Calu3 (cell line): ENCODE measurements around the gene TBC1D25. TPM values are rescaled to one million over a fixed set of nuclear protein-coding genes. Genes with fewer than 3 reads are reported as not detected.

Source experiments
- BruUV-seq: library from RNA; stranded (reverse); fragments of 400-500 nt; replicated peaks from 2 replicates; lab custom pipeline; 2021; lab: Mats Ljungman, UMichigan
- CTCF ChIA-PET: fragments of 300-600 bp; sonication (Branson Sonifier 250); formaldehyde crosslinking; loops from one replicate; lab custom pipeline; 2022; ENCODE audit warnings: antibody characterized with exemption; lab: Charles Lee
- DNase-seq: peaks from one replicate; pipeline ENCODE4 v3.0.0; 2022
- H3K27ac Mint-ChIP-seq: one replicate; pipeline ENCODE4 v1.8.0; 2022; ENCODE audit warnings: mixed read lengths; ENCODE audit not compliant: unreplicated experiment
- H3K27me3 Mint-ChIP-seq: one replicate; pipeline ENCODE4 v1.8.0; 2022; ENCODE audit warnings: mixed read lengths; ENCODE audit not compliant: unreplicated experiment
- H3K36me3 Mint-ChIP-seq: one replicate; pipeline ENCODE4 v1.8.0; 2022; ENCODE audit warnings: mild to moderate bottlenecking, moderate library complexity, mixed read lengths; ENCODE audit not compliant: insufficient read depth, unreplicated experiment
- H3K4me1 Mint-ChIP-seq: one replicate; pipeline ENCODE4 v1.8.0; 2022; ENCODE audit warnings: mild to moderate bottlenecking, low read depth, mixed read lengths; ENCODE audit not compliant: unreplicated experiment
- H3K4me3 Mint-ChIP-seq: one replicate; pipeline ENCODE4 v1.8.0; 2022; ENCODE audit warnings: mild to moderate bottlenecking, low read depth, moderate library complexity, mixed read lengths; ENCODE audit not compliant: unreplicated experiment
- H3K9me3 Mint-ChIP-seq: one replicate; pipeline ENCODE4 v1.8.0; 2022; ENCODE audit warnings: low read depth, mixed read lengths; ENCODE audit not compliant: unreplicated experiment
- CTCF ChIP-seq: fragments of 200-600 bp; IDR thresholded peaks from one replicate; pipeline ENCODE4 v1.8.0; 2022; ENCODE audit warnings: antibody characterized with exemption; ENCODE audit not compliant: unreplicated experiment
- intact Hi-C: fragments of 100-400 bp; cut with micrococcal nuclease; formaldehyde crosslinking; loops from one replicate; pipeline ENCODE4 v1.10.0; 2022; ENCODE audit not compliant: unreplicated experiment
- total RNA-seq: library from RNA; stranded (reverse); gene quantifications from 2 replicates; pipeline ENCODE4 v1.2.3, GENCODE V29; 2022

The TBC1D25 gene
- total RNA-seq, 1 experiment from 2014 or later: 19.4 TPM

- no peaks in the 10 kb centered on the region for H3K27me3 Mint-ChIP-seq
- H3K4me1 Mint-ChIP-seq: peaks cover 13% of the 10 kb centered on the region
- H3K9me3 Mint-ChIP-seq: no peaks in the 10 kb centered on the region
- DNase-seq: no peak
- intact Hi-C loops: no loop called here
- no peak overlapping the region for H3K4me3 Mint-ChIP-seq
- peak overlapping the region; percentile 8 for H3K27ac Mint-ChIP-seq
- BruUV-seq: no TSS peak
- peaks cover 11% of the 10 kb centered on the region for H3K36me3 Mint-ChIP-seq
- TF ChIP-seq CTCF: no peak
- CTCF ChIA-PET: no interaction called here
Observed at GRCh38 chrX:48533165-48533564, 6.3 kb upstream of the TBC1D25 start.

- DNase-seq: no peak
- peak overlapping the region; percentile 74 for H3K4me3 Mint-ChIP-seq
- H3K9me3 Mint-ChIP-seq: no peaks in the 10 kb centered on the region
- H3K36me3 Mint-ChIP-seq: peaks cover 23% of the 10 kb centered on the region
- BruUV-seq: no TSS peak
- peaks cover 17% of the 10 kb centered on the region for H3K4me1 Mint-ChIP-seq
- intact Hi-C loops: no loop called here
- TF ChIP-seq CTCF: no peak
- CTCF ChIA-PET: interaction anchor here (0.7 to 1.6 kb wide), 7 partner anchors 8 to 1472 kb away, joined by 3 to 10 read pairs (median 6); partner anchors contain the start of gene RBM3
- H3K27me3 Mint-ChIP-seq: no peaks in the 10 kb centered on the region
- peak overlapping the region; percentile 10 for H3K27ac Mint-ChIP-seq
Observed at GRCh38 chrX:48538641-48539344, 721 bp upstream of the TBC1D25 start.

GRCh38 chrX:48540028-48540375 is 488 bp downstream of the TBC1D25 start:
- Mint-ChIP-seq H3K27ac (peak overlapping the region; percentile 10), H3K9me3 (no peaks in the 10 kb centered on the region)

GRCh38 chrX:48540480-48540879 is 966 bp downstream of the TBC1D25 start:
- no peak for TF ChIP-seq CTCF
- no peaks in the 10 kb centered on the region for H3K9me3 Mint-ChIP-seq
- intact Hi-C loops: no loop called here
- H3K27ac Mint-ChIP-seq: peak overlapping the region; percentile 10
- BruUV-seq: no TSS peak
- DNase-seq: no peak
- peaks cover 23% of the 10 kb centered on the region for H3K36me3 Mint-ChIP-seq
- CTCF ChIA-PET: interaction anchor here (0.5 to 1.6 kb wide), 4 partner anchors 10 to 66 kb away, joined by 4 to 10 read pairs (median 6); partner anchors contain the start of gene RBM3
- no peaks in the 10 kb centered on the region for H3K27me3 Mint-ChIP-seq
- peak overlapping the region; percentile 74 for H3K4me3 Mint-ChIP-seq
- peaks cover 17% of the 10 kb centered on the region for H3K4me1 Mint-ChIP-seq

More at GRCh38 chrX:48540028-48540375, 488 bp downstream of the TBC1D25 start:
- CTCF ChIA-PET: interaction anchor here (0.5 to 1.6 kb wide), 6 partner anchors 9 to 66 kb away, joined by 3 to 10 read pairs (median 5); partner anchors contain the start of gene RBM3
- peaks cover 23% of the 10 kb centered on the region for H3K36me3 Mint-ChIP-seq
- peak overlapping the region; percentile 74 for H3K4me3 Mint-ChIP-seq
- H3K4me1 Mint-ChIP-seq: peaks cover 17% of the 10 kb centered on the region
- no peak for TF ChIP-seq CTCF
- peak; percentile 46 for DNase-seq
- H3K27me3 Mint-ChIP-seq: no peaks in the 10 kb centered on the region
- intact Hi-C loops: no loop called here
- BruUV-seq: no TSS peak
